ENCODE measurements around the gene ERI3. TPM values are rescaled to one million over a fixed set of nuclear protein-coding genes. Genes with fewer than 3 reads are reported as not detected.

Gene ERI3
- total and polyA plus RNA-seq, 2 experiments from 2014 or later = 59.4 to 93.2 TPM

GRCh38 chr1:44250068-44250781, 104.8 kb downstream of the ERI3 start:
- 82% methylated on average over 31 of the region's 33 CpGs for WGBS (ENCODE audit: low lambda C conversion rate, missing lambda C conversion rate)
- no peaks in the 10 kb centered on the region for H4K20me1 ChIP-seq (ENCODE audit: insufficient read depth, poor library complexity, severe bottlenecking)

GRCh38 chr1:44249543-44249942, 105.5 kb downstream of the ERI3 start:
- DNase-seq (ENCODE audit: low spot score) = peak; percentile 37
- 81% methylated on average over 7 of the region's 7 CpGs for WGBS (ENCODE audit: low lambda C conversion rate, missing lambda C conversion rate)
- Histone ChIP-seq H3K4me2 (no peak overlapping the region), H3K27ac (no peak overlapping the region), H2AFZ (no peak overlapping the region), H3K9me2 (replicated peaks; ENCODE audit: insufficient read depth) (no peaks in the 10 kb centered on the region), H3K4me1 (ENCODE audit: insufficient read depth) (peaks cover 11% of the 10 kb centered on the region), H3K4me3 (no peak overlapping the region), H4K20me1 (ENCODE audit: insufficient read depth, poor library complexity, severe bottlenecking) (no peaks in the 10 kb centered on the region), H3K36me3 (replicated peaks; ENCODE audit: insufficient read depth, low read depth) (no peaks in the 10 kb centered on the region), H3K79me2 (no peaks in the 10 kb centered on the region), H3K9me3 (ENCODE audit: low read depth) (no peaks in the 10 kb centered on the region), H3K27me3 (no peaks in the 10 kb centered on the region)
- TF ChIP-seq CTCF (IDR thresholded peaks at IDR 0.05; ENCODE audit: poor library complexity) (no peak), EZH2phosphoT487 (IDR thresholded peaks at IDR 0.05; ENCODE audit: low read depth, severe bottlenecking, unreplicated experiment) (no peak), EZH2 (IDR thresholded peaks at IDR 0.05; ENCODE audit: borderline replicate concordance) (no peak)

More at GRCh38 chr1:44250068-44250781, 104.8 kb downstream of the ERI3 start:
- Histone ChIP-seq H2AFZ (no peak overlapping the region), H3K9me3 (ENCODE audit: low read depth) (no peaks in the 10 kb centered on the region), H3K27me3 (no peaks in the 10 kb centered on the region), H3K4me3 (no peak overlapping the region), H3K36me3 (replicated peaks; ENCODE audit: insufficient read depth, low read depth) (no peaks in the 10 kb centered on the region), H3K79me2 (no peaks in the 10 kb centered on the region), H3K9me2 (replicated peaks; ENCODE audit: insufficient read depth) (no peaks in the 10 kb centered on the region), H3K4me1 (ENCODE audit: insufficient read depth) (peaks cover 12% of the 10 kb centered on the region), H3K27ac (no peak overlapping the region), H3K4me2 (no peak overlapping the region)
- TF ChIP-seq CTCF (IDR thresholded peaks at IDR 0.05; ENCODE audit: poor library complexity) = no peak
- TF ChIP-seq EZH2 (IDR thresholded peaks at IDR 0.05; ENCODE audit: borderline replicate concordance) = no peak
- no peak for TF ChIP-seq EZH2phosphoT487 (IDR thresholded peaks at IDR 0.05; ENCODE audit: low read depth, severe bottlenecking, unreplicated experiment)
- no peak for DNase-seq (ENCODE audit: low spot score)

GRCh38 chr1:44246806-44247205, 108.3 kb downstream of the ERI3 start:
- 96% methylated on average over 2 of the region's 2 CpGs for WGBS (ENCODE audit: low lambda C conversion rate, missing lambda C conversion rate)
- Histone ChIP-seq H3K27me3 (no peaks in the 10 kb centered on the region), H3K4me3 (no peak overlapping the region), H3K9me3 (ENCODE audit: low read depth) (no peaks in the 10 kb centered on the region), H3K36me3 (replicated peaks; ENCODE audit: insufficient read depth, low read depth) (no peaks in the 10 kb centered on the region), H4K20me1 (ENCODE audit: insufficient read depth, poor library complexity, severe bottlenecking) (no peaks in the 10 kb centered on the region), H3K9me2 (replicated peaks; ENCODE audit: insufficient read depth) (no peaks in the 10 kb centered on the region), H3K4me2 (no peak overlapping the region), H2AFZ (no peak overlapping the region), H3K79me2 (no peaks in the 10 kb centered on the region), H3K27ac (no peak overlapping the region), H3K4me1 (ENCODE audit: insufficient read depth) (no peaks in the 10 kb centered on the region)
- TF ChIP-seq EZH2phosphoT487 (IDR thresholded peaks at IDR 0.05; ENCODE audit: low read depth, severe bottlenecking, unreplicated experiment) (no peak), CTCF (IDR thresholded peaks at IDR 0.05; ENCODE audit: poor library complexity) (no peak), EZH2 (IDR thresholded peaks at IDR 0.05; ENCODE audit: borderline replicate concordance) (no peak)
- no peak for DNase-seq (ENCODE audit: low spot score)
